Astrocyte (in vitro differentiated cells and primary cell): ENCODE measurements around the gene MAEA. TPM values are rescaled to one million over a fixed set of nuclear protein-coding genes. Genes with fewer than 3 reads are reported as not detected.

ENCODE experiments used
- DNase-seq: peaks from one replicate; pipeline ENCODE4 v3.0.0-alpha.2; 2010; ENCODE audit warnings: low read depth
- FAIRE-seq: peaks from 2 replicates; lab custom pipeline; 2011; peaks lifted over from hg19 to GRCh38; lab: Jason Lieb, UNC
- H2AFZ ChIP-seq: 2 replicates; pipeline ENCODE4 v1.6.0; 2012; ENCODE audit warnings: low read depth, low read length, inconsistent platforms
- H3K27ac ChIP-seq: 2 replicates; pipeline ENCODE4 v1.5.1; 2011; ENCODE audit warnings: low read depth, low read length, inconsistent platforms
- H3K27me3 ChIP-seq: 2 replicates; pipeline ENCODE4 v1.6.0; 2011; ENCODE audit warnings: low read length, inconsistent platforms; ENCODE audit not compliant: insufficient read depth
- H3K36me3 ChIP-seq: 2 replicates; pipeline ENCODE4 v1.5.1; 2011; ENCODE audit warnings: low read length, inconsistent platforms; ENCODE audit not compliant: insufficient read depth
- H3K4me1 ChIP-seq: 2 replicates; pipeline ENCODE4 v1.5.1; 2011; ENCODE audit warnings: low read length, inconsistent platforms; ENCODE audit not compliant: insufficient read depth
- H3K4me2 ChIP-seq: 2 replicates; pipeline ENCODE4 v1.6.0; 2012; ENCODE audit warnings: low read length, inconsistent platforms
- H3K4me3 ChIP-seq: 2 replicates; pipeline ENCODE4 v1.5.1; 2011; ENCODE audit warnings: low read depth, mild to moderate bottlenecking, low read length, inconsistent platforms; ENCODE audit not compliant: insufficient read depth
- H3K79me2 ChIP-seq: 2 replicates; pipeline ENCODE4 v1.6.0; 2012; ENCODE audit warnings: mild to moderate bottlenecking, low read length, inconsistent platforms; ENCODE audit not compliant: insufficient read depth
- H3K9ac ChIP-seq: 2 replicates; pipeline ENCODE4 v1.6.0; 2012; ENCODE audit warnings: mild to moderate bottlenecking, low read length, inconsistent platforms
- H3K9me3 ChIP-seq: 2 replicates; pipeline ENCODE4 v1.5.1; 2012; ENCODE audit warnings: low read depth, mild to moderate bottlenecking, low read length, inconsistent platforms; ENCODE audit not compliant: insufficient read depth
- H4K20me1 ChIP-seq: 2 replicates; pipeline ENCODE4 v1.6.0; 2012; ENCODE audit warnings: low read length, inconsistent platforms; ENCODE audit not compliant: insufficient read depth
- H3K27ac Mint-ChIP-seq: one replicate; pipeline ENCODE4 v1.8.0; 2021; ENCODE audit warnings: mild to moderate bottlenecking, mixed read lengths; ENCODE audit not compliant: unreplicated experiment
- H3K27me3 Mint-ChIP-seq: one replicate; pipeline ENCODE4 v1.8.0; 2021; ENCODE audit warnings: low read depth, mixed read lengths; ENCODE audit not compliant: unreplicated experiment
- H3K36me3 Mint-ChIP-seq: one replicate; pipeline ENCODE4 v1.8.0; 2021; ENCODE audit warnings: low read depth, mixed read lengths; ENCODE audit not compliant: unreplicated experiment
- H3K4me1 Mint-ChIP-seq: one replicate; pipeline ENCODE4 v1.8.0; 2021; ENCODE audit warnings: low read depth, mixed read lengths; ENCODE audit not compliant: unreplicated experiment
- H3K4me3 Mint-ChIP-seq: one replicate; pipeline ENCODE4 v1.8.0; 2021; ENCODE audit warnings: mild to moderate bottlenecking, moderate library complexity, mixed read lengths; ENCODE audit not compliant: unreplicated experiment
- H3K9me3 Mint-ChIP-seq: one replicate; pipeline ENCODE4 v1.8.0; 2021; ENCODE audit warnings: mild to moderate bottlenecking, mixed read lengths; ENCODE audit not compliant: unreplicated experiment
- EZH2 ChIP-seq: IDR thresholded peaks from 2 replicates; pipeline ENCODE4 v1.6.1; 2012; ENCODE audit warnings: mild to moderate bottlenecking, low read length, inconsistent platforms; ENCODE audit not compliant: insufficient read depth
- total RNA-seq: library from RNA; stranded (reverse); gene quantifications from 2 replicates; pipeline ENCODE4 v1.2.1, GENCODE V29; 2021
- TF ChIP-seq, protein P1 (sequence below): IDR thresholded peaks from 2 replicates; pipeline ENCODE4 v1.5.1; 2011; ENCODE audit warnings: low read depth, mild to moderate bottlenecking, inconsistent platforms, low read length, moderate library complexity; ENCODE audit not compliant: insufficient read depth

The MAEA gene
- total RNA-seq, 1 donor from 2014 or later, result 79.3 TPM

GRCh38 chr4:1261107-1261928 is 28.4 kb upstream of the MAEA start:
- no peaks in the 10 kb centered on the region for H3K27me3 ChIP-seq
- TF ChIP-seq, protein P1, sequence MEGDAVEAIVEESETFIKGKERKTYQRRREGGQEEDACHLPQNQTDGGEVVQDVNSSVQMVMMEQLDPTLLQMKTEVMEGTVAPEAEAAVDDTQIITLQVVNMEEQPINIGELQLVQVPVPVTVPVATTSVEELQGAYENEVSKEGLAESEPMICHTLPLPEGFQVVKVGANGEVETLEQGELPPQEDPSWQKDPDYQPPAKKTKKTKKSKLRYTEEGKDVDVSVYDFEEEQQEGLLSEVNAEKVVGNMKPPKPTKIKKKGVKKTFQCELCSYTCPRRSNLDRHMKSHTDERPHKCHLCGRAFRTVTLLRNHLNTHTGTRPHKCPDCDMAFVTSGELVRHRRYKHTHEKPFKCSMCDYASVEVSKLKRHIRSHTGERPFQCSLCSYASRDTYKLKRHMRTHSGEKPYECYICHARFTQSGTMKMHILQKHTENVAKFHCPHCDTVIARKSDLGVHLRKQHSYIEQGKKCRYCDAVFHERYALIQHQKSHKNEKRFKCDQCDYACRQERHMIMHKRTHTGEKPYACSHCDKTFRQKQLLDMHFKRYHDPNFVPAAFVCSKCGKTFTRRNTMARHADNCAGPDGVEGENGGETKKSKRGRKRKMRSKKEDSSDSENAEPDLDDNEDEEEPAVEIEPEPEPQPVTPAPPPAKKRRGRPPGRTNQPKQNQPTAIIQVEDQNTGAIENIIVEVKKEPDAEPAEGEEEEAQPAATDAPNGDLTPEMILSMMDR, result no peak
- TF ChIP-seq EZH2, result no peak
- H3K9me3 ChIP-seq, result no peaks in the 10 kb centered on the region
- H4K20me1 ChIP-seq, result no peaks in the 10 kb centered on the region
- Mint-ChIP-seq H3K27me3 (peaks cover 20% of the 10 kb centered on the region), H3K36me3 (peaks cover 6% of the 10 kb centered on the region), H3K9me3 (peaks cover 23% of the 10 kb centered on the region), H3K4me3 (no peak overlapping the region), H3K4me1 (no peaks in the 10 kb centered on the region), H3K27ac (no peak overlapping the region)
- FAIRE-seq, result no peak
- H3K4me3 ChIP-seq, result no peak overlapping the region
- no peak overlapping the region for H3K9ac ChIP-seq
- no peaks in the 10 kb centered on the region for H3K36me3 ChIP-seq
- no peak overlapping the region for H3K4me2 ChIP-seq
- H2AFZ ChIP-seq, result no peak overlapping the region
- no peak overlapping the region for H3K27ac ChIP-seq
- H3K4me1 ChIP-seq, result no peaks in the 10 kb centered on the region
- H3K79me2 ChIP-seq, result no peaks in the 10 kb centered on the region
- no peak for DNase-seq

- no peaks in the 10 kb centered on the region for H3K4me1 Mint-ChIP-seq
- Histone ChIP-seq H3K9me3 (no peaks in the 10 kb centered on the region), H3K4me1 (no peaks in the 10 kb centered on the region), H2AFZ (no peak overlapping the region), H3K4me3 (no peak overlapping the region), H3K36me3 (no peaks in the 10 kb centered on the region), H3K27me3 (no peaks in the 10 kb centered on the region), H4K20me1 (no peaks in the 10 kb centered on the region), H3K79me2 (no peaks in the 10 kb centered on the region), H3K9ac (no peak overlapping the region), H3K27ac (no peak overlapping the region), H3K4me2 (no peak overlapping the region)
- H3K27me3 Mint-ChIP-seq, result peaks cover 20% of the 10 kb centered on the region
- no peak overlapping the region for H3K4me3 Mint-ChIP-seq
- TF ChIP-seq, protein P1, result no peak
- no peak for TF ChIP-seq EZH2
- H3K27ac Mint-ChIP-seq, result no peak overlapping the region
- peaks cover 6% of the 10 kb centered on the region for H3K36me3 Mint-ChIP-seq
- H3K9me3 Mint-ChIP-seq, result peaks cover 26% of the 10 kb centered on the region
- DNase-seq (no peak), FAIRE-seq (no peak)
Observed at GRCh38 chr4:1264942-1265341, 24.7 kb upstream of the MAEA start.

GRCh38 chr4:1265351-1265750 is 24.3 kb upstream of the MAEA start:
- Mint-ChIP-seq H3K4me3 (no peak overlapping the region), H3K9me3 (peaks cover 25% of the 10 kb centered on the region), H3K4me1 (no peaks in the 10 kb centered on the region), H3K27ac (no peak overlapping the region), H3K27me3 (peaks cover 16% of the 10 kb centered on the region), H3K36me3 (peaks cover 6% of the 10 kb centered on the region)
- Histone ChIP-seq H3K27me3 (no peaks in the 10 kb centered on the region), H3K27ac (no peak overlapping the region), H4K20me1 (no peaks in the 10 kb centered on the region), H3K79me2 (no peaks in the 10 kb centered on the region), H3K4me1 (no peaks in the 10 kb centered on the region), H2AFZ (no peak overlapping the region), H3K36me3 (no peaks in the 10 kb centered on the region), H3K9me3 (no peaks in the 10 kb centered on the region), H3K4me2 (no peak overlapping the region), H3K9ac (no peak overlapping the region), H3K4me3 (no peak overlapping the region)
- DNase-seq (no peak), FAIRE-seq (no peak)
- no peak for TF ChIP-seq EZH2
- TF ChIP-seq, protein P1, result no peak
